ENCODE data around the gene PFKFB3.
A peak's percentile ranks its signal among the peaks of the same experiment; 100 is the strongest.

Gene PFKFB3

GRCh38 chr10:6270951-6271350 is 68.2 kb downstream of the PFKFB3 start:
- H3K4me3 ChIP-seq (ENCODE audit: low read depth, low read length): no peak overlapping the region
- no peak for TF ChIP-seq CTCF (conservative IDR thresholded peaks at IDR 0.05; ENCODE audit: low read depth, low read length)
- no peak for DNase-seq (ENCODE audit: low read depth)

DNA sequence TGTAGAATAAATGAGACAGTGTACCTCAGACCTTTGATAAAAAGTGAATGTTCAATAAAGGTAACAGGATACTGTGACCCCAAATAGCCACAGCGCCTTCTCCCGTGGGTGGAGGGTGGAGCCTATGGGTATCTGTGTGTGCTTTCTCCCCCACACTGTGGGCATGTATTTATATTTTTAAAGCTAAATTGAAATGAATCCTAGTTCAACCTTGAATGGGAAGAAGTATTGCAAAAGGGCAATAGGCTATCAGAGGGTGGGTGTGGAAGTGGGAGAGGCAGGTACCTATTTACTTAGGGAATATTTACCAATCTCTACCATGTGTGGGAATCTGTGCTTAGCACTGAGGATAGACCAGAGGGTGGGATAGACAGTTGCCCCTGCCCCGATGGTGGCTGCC is 68.9 kb downstream of the PFKFB3 start:
- no peak for DNase-seq (ENCODE audit: low read depth)
- no peak for TF ChIP-seq CTCF (conservative IDR thresholded peaks at IDR 0.05; ENCODE audit: low read depth, low read length)
- H3K4me3 ChIP-seq (ENCODE audit: low read depth, low read length): no peak overlapping the region

- DNase-seq (ENCODE audit: low read depth): no peak
- no peak overlapping the region for H3K4me3 ChIP-seq (ENCODE audit: low read depth, low read length)
- no peak for TF ChIP-seq CTCF (conservative IDR thresholded peaks at IDR 0.05; ENCODE audit: low read depth, low read length)
These were observed 69.4 kb downstream of the PFKFB3 start for GRCh38 chr10:6272126-6272525.

GRCh38 chr10:6273351-6273750 is 70.6 kb downstream of the PFKFB3 start:
- no peak overlapping the region for H3K4me3 ChIP-seq (ENCODE audit: low read depth, low read length)
- TF ChIP-seq CTCF (conservative IDR thresholded peaks at IDR 0.05; ENCODE audit: low read depth, low read length): no peak
- no peak for DNase-seq (ENCODE audit: low read depth)

DNA sequence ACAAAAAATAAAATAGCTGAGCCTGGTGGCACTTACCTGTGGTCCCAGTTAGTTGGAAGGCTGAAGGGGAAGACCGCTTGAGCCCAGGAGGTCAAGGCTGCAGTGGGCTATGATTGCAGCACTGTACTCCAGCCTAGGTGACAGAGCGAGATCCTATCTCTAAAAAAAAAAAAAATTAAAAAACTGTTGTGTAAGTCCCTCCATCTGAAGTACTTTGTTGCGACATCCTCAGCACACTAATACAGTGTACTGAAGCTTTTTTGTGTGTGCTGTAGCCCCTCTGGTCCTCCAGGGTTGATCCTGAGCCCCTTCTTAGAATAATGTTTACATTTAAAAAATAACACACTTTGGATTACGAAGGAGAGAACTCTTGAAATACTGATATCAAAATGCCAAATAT is 71.3 kb downstream of the PFKFB3 start:
- no peak overlapping the region for H3K4me3 ChIP-seq (ENCODE audit: low read depth, low read length)
- peak; percentile 67 for DNase-seq (ENCODE audit: low read depth)
- no peak for TF ChIP-seq CTCF (conservative IDR thresholded peaks at IDR 0.05; ENCODE audit: low read depth, low read length)

- TF ChIP-seq CTCF (conservative IDR thresholded peaks at IDR 0.05; ENCODE audit: low read depth, low read length): no peak
- no peak overlapping the region for H3K4me3 ChIP-seq (ENCODE audit: low read depth, low read length)
- no peak for DNase-seq (ENCODE audit: low read depth)
These were observed 71.8 kb downstream of the PFKFB3 start for GRCh38 chr10:6274484-6274883.

DNA sequence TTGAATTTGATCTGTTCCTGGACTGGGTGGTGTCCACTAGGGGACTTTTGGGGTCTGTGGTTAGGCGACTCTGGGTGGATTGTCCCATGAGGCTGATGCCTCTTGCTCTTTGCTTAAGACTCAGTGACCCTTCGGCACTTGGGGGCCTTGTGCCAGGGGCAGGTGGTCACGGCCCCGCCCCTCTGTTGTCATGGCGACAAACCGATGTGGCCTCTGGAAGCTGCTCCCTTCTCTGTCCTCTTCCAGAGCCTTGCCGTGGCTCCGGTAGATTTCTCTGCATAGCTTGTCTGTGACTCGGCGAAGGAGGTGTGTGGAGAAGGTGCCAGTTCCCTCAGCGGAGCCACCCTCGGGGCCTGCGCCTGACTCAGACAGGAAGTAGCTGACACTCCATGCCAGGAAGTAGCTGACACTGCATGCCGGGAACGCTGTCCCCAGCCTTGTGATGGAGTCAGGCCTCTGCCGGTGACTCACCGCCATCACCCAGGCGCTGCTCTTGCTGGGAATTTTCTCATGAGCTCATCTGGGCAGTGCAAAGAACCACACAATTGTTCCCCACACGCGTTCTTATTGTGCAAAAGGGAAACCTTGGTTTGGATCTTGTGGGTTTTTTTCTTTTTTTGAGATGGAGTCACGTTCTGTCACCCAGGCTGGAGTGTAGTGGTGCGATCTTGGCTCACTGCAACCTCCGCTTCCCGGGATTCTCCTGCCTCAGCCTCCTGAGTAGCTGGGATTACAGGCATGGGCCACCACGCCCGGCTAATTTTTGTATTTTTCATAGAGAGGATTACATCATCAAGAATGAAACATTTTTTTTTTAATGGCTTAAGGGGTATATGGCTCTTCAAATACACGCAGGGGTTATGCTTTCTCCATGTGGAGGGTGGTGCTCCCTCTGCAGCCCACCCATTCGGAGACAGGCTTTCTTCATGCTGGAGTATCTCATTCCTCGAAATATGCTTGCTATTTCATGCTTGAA is 72.6 kb downstream of the PFKFB3 start:
- TF ChIP-seq CTCF (conservative IDR thresholded peaks at IDR 0.05; ENCODE audit: low read depth, low read length): peak; percentile 28
- peak; percentile 97 for DNase-seq (ENCODE audit: low read depth)
- peak overlapping the region; percentile 52 for H3K4me3 ChIP-seq (ENCODE audit: low read depth, low read length)

All from choroid plexus epithelial cell (primary cell).